AG09309 (cell line): ENCODE data around the gene GARIN5A.

Source experiments
- DNase-seq: peaks from one replicate; pipeline ENCODE4 v3.0.0-alpha.2; 2010; ENCODE audit warnings: low read depth
- H3K4me3 ChIP-seq: 2 replicates; pipeline ENCODE4 v1.5.1; 2011; ENCODE audit warnings: mild to moderate bottlenecking, low read depth, low read length, moderate library complexity; ENCODE audit not compliant: control insufficient read depth
- TF ChIP-seq, protein P1 (sequence below): IDR thresholded peaks from 2 replicates; pipeline ENCODE4 v1.5.1; 2011; ENCODE audit warnings: mild to moderate bottlenecking, low read depth, low read length, inconsistent platforms; ENCODE audit not compliant: insufficient read depth, control insufficient read depth; ENCODE audit errors: missing control alignments

GARIN5A gene

DNA sequence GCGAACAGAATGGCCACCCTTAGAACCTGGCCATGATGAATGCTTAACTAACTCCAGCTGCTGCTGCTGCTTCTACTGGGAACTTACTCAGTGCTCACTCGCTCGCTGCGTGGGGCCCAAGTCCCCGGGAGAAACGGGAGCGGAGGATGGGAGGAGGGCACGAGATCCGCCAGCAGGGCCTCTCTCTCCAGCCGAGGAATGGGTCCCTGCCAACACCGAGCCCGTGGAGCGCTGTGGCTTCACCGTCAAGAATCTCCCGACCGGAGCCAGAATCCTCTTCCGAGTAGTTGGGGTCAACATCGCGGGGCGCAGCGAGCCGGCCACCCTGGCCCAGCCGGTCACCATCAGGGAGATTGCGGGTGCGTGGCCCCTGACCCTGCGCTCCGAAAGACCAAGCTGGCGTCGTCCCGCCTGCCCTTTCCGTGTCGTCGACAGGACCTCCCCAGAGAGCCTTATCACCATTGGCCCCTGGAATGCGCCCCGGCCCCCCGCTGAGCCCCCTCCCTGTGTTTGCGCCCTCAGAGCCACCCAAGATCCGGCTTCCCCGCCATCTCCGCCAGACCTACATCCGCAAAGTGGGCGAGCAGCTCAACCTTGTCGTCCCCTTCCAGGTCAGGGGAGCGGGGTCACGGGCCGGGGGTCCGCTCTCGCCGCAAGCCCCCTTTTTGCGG lies 18.1 kb downstream of the GARIN5A start:
- DNase-seq: no peak
- TF ChIP-seq, protein P1, sequence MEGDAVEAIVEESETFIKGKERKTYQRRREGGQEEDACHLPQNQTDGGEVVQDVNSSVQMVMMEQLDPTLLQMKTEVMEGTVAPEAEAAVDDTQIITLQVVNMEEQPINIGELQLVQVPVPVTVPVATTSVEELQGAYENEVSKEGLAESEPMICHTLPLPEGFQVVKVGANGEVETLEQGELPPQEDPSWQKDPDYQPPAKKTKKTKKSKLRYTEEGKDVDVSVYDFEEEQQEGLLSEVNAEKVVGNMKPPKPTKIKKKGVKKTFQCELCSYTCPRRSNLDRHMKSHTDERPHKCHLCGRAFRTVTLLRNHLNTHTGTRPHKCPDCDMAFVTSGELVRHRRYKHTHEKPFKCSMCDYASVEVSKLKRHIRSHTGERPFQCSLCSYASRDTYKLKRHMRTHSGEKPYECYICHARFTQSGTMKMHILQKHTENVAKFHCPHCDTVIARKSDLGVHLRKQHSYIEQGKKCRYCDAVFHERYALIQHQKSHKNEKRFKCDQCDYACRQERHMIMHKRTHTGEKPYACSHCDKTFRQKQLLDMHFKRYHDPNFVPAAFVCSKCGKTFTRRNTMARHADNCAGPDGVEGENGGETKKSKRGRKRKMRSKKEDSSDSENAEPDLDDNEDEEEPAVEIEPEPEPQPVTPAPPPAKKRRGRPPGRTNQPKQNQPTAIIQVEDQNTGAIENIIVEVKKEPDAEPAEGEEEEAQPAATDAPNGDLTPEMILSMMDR: no peak
- H3K4me3 ChIP-seq: no peak overlapping the region

DNA sequence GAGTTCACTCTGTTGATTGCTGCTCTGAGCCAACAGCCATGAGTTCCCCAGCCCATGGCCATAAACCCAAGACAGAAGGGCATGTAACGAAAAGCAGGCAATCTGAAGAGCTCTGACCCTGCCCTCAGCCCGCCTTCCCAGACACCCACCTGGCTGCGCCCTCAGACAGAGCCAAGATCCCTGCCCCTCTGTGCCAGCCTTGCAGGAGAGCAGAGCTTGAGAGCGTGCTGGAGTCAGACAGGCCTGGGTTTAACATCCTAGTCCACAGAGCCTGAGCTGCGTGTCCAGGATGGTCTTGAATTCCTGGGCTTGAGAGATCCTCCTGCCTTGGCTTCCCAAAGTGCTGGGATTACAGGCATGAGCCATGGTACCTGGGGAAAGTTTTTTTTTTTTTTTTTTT lies 19.3 kb downstream of the GARIN5A start:
- no peak overlapping the region for H3K4me3 ChIP-seq
- DNase-seq: no peak
- TF ChIP-seq, protein P1: no peak

DNA sequence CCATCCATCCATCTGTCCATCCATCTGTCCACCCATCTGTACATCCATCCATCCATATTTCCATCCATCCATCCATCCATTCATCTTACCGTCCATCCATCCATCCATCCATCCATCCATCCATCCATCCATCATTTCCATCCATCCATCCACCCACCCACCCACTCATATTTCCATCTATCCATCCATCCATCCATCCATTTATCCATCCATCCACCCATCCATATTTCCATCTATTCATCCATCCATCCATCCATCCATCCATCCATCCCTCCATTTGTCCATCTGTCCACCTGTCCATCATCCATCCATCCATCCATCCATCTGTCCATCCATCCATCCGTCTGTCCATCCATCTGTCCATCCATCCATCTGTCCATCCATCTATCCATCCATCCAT lies 20.7 kb downstream of the GARIN5A start:
- no peak for DNase-seq
- no peak overlapping the region for H3K4me3 ChIP-seq
- TF ChIP-seq, protein P1: no peak

DNA sequence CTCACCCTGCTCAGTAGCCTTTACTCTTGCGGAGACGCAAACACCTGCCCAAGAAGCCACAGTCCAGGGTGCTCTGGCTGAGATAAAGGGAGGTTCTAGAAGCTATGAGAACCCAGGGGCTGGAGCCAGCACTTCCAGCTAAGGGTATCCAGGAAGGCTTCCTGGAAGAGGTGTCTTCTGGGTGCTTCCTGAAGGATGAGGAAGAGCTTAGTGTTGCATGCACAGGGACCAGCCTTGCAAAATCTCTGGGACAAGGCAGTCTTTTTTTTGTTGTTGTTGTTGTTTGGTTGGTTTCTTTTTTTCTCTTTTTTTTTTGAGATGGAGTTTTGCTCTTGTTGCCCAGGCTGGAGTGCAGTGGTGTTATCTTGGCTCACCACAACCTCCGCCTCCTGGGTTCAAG lies 23.4 kb downstream of the GARIN5A start:
- H3K4me3 ChIP-seq: no peak overlapping the region
- TF ChIP-seq, protein P1: no peak
- no peak for DNase-seq

DNA sequence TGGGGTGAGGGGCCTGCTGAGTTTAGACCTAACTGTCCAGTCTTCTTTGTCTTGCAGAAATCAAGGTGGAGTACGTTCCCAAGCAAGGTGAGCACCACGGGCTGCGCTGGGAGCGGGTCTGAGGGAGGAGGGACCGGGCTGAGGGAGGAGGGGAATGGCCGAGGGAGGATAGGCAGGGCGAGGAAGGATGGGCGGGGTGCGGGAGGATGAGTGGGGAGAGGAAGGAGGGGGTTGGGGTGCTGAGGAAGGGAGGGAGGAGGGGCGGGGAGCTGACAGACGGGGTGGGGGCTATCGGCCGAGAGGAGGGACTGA lies 25.5 kb downstream of the GARIN5A start:
- TF ChIP-seq, protein P1: no peak
- H3K4me3 ChIP-seq: no peak overlapping the region
- DNase-seq: no peak

DNA sequence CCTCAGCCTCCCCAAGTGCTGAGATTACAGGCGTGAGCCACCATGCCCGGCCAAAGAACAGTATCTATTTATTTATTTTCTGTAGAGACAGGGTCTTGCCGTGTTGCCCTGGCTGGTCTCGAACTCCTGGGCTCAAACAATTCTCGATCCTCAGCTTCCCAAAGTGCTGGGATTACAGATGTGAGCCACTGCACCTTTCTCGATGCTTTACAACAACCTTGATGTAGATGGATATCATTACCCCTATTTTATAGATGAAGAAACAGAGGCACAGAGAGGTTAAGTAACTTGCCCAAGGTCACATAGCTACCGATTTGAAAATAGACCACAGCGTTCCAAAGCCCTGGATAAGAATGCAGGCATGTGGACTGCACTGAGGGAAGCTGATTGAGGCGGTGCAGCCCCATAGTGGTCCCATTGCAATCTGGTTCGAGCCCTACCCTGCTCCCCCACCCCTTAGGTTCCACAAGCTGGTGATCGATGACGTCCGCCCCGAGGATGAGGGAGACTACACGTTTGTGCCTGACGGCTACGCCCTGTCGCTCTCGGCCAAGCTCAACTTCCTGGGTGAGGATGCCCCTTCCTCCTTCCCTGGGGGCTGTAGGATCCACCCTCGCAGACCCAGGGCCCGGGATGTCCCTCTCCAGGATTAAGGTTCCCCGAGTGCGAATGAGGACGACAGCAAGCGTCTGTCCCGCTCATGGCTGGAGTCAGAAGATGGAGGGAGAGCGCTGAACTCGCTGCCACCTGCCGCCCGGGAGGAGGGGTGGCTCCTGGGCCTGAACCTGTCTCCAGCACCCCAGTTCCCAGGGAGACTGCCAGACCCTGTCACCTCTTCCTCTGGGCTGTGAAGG lies 26.1 kb downstream of the GARIN5A start:
- DNase-seq: no peak
- TF ChIP-seq, protein P1: no peak
- H3K4me3 ChIP-seq: no peak overlapping the region
